RPMI8226 (cell line): ENCODE measurements around the gene BBS7.

Source experiments
- DNase-seq: peaks from one replicate; pipeline ENCODE4 v3.0.0-alpha.2; 2015

BBS7 gene, protein sequence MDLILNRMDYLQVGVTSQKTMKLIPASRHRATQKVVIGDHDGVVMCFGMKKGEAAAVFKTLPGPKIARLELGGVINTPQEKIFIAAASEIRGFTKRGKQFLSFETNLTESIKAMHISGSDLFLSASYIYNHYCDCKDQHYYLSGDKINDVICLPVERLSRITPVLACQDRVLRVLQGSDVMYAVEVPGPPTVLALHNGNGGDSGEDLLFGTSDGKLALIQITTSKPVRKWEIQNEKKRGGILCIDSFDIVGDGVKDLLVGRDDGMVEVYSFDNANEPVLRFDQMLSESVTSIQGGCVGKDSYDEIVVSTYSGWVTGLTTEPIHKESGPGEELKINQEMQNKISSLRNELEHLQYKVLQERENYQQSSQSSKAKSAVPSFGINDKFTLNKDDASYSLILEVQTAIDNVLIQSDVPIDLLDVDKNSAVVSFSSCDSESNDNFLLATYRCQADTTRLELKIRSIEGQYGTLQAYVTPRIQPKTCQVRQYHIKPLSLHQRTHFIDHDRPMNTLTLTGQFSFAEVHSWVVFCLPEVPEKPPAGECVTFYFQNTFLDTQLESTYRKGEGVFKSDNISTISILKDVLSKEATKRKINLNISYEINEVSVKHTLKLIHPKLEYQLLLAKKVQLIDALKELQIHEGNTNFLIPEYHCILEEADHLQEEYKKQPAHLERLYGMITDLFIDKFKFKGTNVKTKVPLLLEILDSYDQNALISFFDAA

DNA sequence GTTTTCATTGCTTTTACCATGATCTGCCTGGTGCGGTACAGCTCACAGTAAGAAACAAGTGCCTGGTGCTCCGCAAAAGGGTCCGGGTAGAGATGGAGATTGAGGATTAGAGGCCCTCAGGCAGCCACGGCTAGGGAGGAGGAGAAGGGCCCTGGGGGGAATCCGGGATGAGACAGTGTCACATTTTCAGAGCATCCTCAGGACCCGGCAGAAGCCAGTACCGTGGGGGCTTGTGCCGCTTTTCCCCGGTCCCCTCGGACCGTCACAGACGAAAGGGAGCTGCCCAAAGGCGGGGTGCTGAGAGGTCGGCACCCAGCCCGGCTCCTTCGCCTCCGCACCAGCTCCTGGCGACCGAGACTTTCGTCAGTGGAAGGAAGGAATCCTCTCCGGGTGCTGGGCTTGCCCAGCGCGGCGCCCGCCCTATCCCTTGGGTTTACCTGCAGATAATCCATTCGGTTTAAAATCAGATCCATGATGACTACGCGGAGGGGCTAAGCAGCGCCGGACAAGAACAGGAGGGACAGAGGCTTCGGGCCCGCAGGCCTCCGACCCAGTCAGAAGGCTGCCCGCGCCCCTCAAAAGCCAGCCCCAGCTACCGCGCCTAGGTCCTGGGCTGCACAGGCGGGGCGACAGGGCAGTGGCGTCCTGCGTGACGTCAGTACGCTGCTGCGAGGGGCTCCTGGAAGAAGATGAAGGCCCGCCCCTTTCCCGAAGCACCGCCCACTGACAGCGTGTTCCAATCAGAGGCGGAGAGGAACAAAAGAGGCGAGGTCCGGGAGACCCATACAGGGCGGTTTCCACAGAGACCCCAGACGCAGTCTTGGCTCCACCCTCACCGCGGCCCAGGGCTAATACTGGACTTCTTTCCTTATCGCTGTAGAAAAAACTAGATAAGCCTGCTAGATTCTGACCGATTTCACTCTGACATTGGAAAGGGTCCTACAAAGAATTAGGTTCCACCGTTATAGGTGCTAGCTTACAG is at the start of gene BBS7:
BBS7 (minus strand) TSS at position 634 of the 982 bp plus-strand sequence; CDS start at position 473, 161 bp downstream.
- DNase-seq: peak; percentile 92

DNA sequence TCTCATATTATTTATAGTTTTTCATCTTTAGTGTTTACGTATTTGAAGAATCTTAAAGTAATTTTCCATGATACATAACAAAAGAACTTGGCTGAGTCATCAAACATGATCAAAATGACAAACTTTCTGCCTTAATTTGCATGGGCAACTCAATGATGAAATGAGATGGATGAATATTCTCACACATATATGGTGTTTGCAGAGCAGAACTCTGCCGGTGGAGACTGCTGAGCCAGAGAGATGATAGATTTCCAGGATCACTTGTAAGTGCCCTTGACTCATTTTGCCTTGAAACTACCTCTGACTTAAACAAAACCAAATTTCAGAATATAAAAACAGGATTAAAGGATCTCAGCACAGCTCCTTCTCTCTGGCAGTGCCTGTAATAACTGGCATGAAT is 43.4 kb upstream of the BBS7 start:
- DNase-seq: no peak

DNA sequence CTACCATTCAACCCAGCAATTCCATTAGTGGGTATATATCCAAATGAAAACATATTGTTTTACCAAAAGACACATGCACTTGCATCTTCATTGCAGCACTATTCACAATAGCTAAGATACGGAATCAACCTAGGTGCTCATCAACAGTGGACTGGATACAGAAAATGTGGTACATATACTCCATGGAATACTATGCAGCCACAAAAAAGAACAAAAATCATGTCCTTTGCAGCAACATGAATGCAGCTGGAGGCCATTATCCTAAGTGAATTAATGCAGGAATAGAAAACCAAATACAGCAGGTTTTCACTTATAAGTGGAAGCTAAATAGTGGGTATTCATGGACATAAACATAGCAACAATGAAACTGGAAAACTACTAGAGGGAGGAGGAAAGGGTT is 38.1 kb upstream of the BBS7 start:
- no peak for DNase-seq

DNA sequence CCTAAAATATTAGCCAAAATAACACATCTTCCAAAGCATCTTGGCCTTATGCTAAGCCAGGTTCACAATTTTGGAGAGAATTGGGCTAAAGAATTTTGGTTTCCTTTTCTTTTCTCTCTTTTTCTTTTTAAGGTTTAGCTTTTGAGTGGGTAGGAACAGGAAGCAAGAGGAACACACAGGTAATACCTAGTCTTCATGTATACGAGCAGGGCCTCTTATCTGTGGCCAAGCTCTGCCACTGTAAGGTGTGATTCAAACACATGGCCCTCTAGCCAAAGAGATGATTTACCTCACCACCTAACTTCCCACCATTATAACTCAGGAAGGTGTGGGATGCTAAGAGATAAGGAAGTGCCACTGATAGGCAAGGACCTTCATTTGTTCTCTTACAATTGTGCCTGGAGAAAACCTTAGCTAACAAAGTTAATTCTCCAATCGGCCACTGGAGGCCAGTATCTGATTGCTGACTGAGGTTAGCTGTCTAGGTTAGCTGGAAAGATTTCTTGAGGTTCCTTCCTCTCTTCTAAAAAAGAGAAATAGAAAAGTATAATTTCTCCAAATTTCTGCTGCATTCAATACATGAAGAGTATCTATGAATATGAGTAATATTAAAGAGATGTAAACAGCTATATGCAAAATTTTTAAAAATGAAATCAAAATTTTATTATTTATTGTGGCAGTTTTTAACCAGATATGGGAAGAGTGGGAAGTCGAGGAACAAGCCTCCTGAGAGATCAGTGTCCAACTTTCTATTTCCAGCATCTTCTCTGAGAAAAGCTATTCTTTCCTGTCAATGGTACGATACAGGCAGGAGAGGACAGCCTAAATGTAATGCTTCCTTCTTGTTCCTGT is 30.1 kb upstream of the BBS7 start:
- peak; percentile 48 for DNase-seq

DNA sequence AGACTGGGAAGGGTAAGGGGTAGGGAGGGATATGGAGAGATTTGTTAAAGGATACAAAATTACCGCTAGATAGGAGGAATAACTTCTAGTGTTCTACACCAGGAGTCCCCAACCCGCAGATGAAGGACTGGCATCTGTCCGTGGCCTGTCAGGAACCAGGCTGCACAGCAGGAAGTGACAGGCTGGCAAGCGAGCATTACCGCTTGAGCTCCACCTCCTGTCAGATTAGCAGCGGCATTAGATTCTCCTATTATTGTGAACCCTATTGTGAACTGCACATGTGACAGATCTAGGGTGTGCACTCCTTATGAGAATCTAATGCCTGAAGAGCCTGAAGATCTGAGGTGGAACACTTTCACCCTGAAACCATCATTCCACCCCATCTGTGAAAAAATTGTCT is 27.9 kb upstream of the BBS7 start:
- DNase-seq: no peak

DNA sequence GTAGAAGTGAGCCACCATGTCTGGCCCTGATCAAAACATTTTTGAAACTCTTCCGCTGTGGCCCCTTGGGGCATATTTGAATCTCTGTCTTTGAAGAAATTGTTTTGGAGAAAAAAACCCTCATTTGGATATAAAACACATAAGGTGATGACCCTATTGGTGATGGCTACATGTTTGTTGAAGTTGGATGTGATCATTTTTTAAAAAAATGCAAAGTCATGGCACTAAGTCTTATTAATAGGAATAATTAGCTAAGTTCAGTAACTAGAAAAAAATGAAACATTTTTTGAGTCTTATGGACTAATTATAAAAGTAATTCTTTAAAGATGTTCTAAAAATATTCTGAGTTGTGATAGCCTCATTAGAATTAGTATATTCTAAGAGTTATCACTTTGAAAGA is 17.9 kb upstream of the BBS7 start:
- DNase-seq: no peak

DNA sequence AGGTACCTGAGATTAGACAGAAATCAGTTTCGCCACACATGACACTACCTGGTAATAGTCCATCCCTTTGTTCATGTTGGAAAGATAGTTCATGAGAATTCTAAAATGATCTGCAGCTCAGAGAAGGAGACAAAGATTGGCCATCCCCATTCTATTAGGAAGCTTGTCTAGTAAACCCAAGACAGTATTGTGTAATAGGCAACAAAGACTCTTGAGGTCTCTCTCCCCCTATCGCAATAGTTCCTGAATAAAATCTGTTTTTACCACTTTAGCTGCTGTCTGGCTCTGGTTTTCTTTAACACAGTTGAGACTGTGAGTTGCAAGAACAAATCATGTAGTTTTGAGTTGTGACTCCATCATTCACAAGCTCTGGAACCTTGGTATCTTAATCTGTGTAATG is 14.8 kb upstream of the BBS7 start:
- no peak for DNase-seq

DNA sequence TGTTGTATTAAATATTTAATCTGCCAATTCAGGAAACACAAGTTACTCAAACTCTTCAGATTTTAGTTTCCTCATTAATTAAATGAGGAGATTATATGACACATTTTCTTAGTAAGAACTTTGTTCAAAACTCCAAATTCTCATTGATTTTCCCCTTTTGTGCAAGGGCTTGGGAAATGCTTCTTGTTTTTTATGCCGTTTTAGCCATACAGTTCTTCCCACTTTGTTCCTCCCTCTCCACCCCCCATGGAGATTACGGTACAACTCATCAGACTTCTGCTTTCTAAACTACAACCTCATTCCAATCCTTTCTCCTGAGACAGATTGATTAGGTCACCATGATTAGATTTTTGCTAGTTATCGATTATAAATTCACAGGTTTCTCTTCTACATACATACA is 10.9 kb upstream of the BBS7 start:
- no peak for DNase-seq

DNA sequence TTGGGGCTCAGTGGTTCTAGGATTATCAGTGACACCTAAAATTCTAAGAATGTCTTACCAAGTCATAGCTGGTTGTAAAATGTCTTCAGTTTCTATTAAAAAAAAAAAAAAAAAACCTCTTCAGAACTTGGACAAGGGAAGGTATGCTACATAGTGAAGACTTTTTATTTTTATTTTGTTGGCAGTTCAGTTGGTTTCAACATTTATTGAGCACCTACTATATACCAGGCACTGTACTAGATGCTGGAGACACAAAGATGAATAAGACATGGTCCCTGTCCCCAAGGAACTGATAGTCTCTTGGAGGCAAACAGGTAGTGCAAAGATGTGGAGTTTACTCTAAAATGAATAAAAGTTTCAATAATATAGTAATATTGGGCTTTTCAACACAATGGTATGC is 8.9 kb upstream of the BBS7 start:
- no peak for DNase-seq

DNA sequence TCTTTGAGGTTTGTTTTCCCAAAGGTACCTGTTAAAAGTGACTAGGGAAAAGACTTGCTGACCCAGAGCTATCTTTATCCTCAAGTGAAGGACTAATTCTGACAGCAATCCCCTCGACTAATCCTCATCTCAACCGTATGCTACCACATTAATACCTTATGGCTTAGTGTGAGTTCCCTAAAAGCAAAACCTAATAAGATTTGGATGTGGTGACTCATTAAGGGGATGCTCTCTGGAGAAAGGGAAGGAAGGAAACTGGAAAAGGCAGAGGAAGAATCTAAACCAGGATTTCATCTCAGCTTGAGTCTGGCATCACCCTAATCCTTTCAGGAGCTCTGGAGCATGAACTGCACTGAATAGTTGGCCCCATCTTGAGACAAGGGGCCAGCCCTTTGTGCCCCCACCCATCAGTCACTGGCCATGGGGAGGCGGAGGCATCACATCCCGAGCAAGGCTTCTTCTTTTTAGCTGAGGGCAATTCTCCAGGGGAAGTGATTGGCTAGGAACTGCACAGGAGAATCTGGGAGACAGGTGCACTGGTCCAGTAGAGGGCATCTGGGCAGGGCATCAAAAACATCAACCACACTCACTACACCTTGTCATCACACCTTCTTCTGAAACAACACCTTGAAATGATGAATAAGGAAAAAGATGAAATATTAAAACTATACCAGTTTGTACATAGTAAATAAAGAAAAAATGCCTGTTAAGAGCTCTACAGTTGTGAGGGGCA is 6.9 kb upstream of the BBS7 start:
- no peak for DNase-seq

DNA sequence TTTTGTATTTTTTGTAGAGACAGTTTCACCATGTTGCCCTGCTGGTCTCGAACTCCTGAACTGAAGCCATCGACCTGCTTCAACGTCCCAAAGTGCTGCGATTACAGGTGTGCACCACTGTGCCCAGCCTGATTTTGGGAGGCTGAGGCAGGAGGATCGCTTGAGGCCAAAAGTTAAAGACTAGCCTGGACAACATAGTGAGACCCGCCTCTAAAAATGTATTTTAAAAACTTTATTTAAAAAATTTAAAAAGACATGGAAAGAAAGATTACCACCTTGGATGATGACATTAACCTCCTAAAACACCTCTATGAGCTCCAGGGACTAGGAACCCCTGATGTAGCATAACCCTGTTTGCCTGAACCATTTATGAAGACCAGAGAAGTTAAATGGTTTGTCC is 5.8 kb upstream of the BBS7 start:
- no peak for DNase-seq

DNA sequence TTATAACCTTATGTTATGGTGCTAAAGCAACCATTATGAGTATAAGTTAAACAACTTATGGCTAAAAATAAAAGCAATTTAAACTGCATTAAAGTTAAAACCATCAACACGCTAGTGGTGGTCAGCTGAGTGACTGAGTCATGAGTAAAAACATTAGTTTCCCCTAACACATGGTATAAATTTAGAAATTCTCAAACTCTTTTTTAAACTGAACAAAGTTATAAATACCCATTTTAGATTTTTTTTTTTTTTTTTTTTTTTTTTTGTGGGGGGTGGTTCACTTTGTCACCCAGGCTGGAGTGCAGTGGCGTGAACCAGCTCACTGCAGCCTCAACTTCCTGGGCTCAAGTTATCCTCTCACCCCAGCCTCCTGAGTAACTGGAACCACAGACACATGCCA is 5.4 kb upstream of the BBS7 start:
- no peak for DNase-seq

DNA sequence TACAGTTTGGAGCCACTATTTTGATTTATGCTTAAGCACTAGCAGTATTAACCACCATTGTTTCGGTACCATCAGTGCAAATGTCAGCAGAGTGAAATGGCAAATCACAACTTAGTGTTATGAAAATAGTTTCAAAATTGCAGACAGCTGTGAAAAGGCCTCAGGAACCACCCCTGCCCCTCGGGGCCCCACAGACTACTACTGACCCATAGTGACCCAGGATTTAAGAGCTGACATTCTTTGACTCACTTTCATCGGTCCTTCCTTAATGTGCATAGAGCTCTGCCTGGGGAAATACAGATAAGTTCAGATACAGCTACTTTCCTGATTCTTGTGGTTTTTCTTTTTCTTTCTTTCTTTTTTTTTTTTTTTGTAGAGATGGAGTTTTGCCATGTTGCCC is 3.3 kb upstream of the BBS7 start:
- DNase-seq: no peak

DNA sequence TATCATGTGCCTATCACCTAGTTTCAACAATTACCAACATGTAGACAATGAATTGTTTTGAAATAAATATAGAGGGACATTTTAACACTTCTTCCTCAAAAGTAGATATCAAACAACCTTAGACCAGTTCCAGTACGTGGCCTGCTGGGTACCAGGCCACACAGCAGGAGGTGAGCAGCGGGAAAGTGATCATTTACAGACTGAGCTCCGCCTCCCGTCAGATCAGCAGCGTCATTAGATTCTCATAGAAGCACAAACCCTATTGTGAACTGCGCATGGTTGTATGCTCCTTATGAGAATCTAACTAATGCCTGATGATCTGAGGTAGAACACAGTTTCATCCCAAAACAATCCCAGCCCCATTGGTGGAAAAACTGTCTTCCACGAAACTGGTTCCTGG is 6.5 kb downstream of the BBS7 start:
- DNase-seq: no peak

DNA sequence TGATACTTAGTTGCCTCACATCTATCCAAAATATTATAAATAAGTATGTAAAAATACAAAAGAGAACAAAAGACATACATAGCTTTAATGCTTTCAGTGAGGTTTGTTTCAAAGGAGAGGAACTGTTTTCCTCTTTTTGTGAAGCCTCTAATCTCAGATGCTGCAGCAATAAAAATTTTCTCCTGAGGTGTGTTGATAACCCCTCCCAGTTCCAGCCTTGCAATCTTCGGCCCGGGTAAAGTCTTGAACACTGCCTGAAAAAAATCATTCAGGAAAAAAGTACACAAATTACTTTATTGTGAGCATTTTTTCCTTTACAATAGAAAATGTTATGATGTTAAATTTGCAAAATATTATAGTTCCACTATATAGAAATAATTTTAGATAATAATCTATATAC is 8.8 kb downstream of the BBS7 start:
- no peak for DNase-seq

DNA sequence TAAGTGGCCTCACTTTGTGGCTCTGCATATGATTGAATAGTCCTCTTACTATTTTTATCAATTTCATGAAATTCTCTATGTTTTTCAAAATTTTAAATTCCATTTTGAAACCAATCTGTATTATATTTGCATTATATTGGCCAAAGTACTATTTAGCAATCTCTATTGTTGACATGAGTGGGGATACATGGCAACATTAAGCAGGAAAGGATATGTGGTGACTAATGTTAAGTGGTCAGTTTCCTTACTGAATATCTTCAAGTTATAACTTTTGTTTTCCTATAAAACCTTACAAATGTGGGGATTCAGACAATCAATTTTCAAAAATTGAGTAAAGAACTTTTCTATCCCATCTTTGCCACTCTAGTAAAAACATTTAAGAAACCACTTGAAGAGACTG is 10.2 kb downstream of the BBS7 start:
- no peak for DNase-seq

DNA sequence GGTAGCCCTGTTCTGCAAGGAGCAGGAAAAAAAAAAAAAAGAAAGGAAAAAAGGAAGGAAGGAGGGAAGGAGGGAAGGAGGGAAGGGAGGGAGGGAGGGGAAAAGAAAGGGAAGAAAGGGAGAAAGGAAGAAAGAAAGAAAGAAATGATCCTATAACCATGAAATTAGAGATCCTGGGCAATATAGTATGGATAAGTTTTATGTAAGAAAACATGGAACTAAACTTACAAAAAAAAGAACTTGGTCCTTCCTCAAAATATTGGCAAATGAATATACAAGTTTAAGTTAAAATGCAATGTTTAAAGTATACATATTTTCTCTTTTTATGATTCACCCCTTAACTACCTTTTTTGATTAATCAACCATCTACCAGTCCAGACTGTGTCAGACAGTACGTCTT is 18.9 kb downstream of the BBS7 start:
- no peak for DNase-seq

DNA sequence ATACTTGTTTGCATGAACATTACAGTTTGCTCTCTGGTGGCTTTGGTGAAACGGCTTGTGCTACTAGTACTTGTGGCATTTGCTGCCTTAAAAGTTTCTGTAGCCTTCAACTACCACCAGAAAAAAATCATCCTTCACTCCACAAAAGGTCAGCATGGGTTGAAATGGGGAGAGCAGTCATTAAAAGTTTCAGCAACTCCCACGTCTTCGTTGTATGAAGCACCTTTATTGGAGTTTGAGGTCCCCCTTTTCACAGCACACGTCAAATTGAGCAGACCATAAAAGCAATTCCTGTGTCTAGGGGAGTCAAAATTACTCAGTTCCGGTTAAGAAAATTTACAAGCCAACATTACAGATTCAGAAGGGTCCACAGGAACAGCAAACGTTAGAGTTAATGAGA is 23.6 kb downstream of the BBS7 start:
- no peak for DNase-seq

DNA sequence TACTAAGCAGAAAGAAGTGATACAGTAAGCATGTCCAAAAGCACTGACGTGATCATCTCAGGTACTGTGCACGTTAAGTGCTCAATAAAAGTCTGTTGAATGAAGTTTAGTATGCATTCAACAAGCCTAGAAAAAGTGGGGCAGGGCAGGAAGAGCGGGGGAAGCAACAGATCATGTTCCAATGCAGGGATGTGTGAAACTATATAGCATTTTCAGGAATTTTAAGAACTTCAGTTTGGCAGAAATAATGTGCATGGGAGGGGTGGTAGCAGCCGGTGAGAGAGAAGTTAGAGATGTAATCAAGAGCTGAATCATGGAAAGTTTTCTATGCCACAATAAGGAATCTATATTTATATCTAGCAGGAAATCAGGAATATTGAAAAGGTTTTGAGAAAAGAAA is 27.4 kb downstream of the BBS7 start:
- DNase-seq: no peak

DNA sequence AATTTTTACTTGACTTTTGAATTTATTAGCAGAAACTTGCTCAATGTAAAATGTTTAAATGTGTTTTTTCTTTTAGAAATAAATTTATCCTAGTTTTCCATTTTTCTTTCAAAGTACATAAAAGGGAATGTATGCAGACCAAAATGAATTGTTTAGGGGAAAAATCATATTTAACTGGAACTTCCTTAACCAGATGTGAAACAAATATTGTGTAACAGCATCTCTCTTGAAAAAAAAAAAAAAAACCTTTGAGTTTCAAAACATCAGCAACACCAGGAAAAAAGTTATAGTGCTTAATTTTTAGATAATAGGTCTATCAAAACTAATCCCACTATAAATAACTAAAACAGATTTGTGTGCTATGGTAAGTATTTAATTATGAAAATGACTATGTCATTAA is 32.1 kb downstream of the BBS7 start:
- DNase-seq: no peak

DNA sequence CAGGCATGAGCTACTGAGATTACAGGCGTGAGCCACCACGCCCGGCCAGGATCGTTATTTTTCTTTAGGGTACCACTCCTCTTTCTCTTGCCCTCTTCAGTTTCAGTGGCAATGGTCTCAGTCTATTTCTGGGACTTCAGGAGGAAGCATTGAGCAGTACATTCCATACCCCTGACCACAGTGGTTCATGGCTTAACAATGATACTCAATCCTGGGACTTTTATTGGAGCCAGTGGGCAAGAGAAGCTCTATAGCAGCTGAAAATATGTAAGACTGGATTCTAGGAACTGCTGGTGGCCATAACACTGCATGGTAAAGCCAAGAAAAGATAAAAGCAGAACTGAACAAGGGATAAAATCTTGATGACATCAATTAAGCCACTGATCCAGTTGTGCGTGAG is 40.8 kb downstream of the BBS7 start:
- DNase-seq: no peak

DNA sequence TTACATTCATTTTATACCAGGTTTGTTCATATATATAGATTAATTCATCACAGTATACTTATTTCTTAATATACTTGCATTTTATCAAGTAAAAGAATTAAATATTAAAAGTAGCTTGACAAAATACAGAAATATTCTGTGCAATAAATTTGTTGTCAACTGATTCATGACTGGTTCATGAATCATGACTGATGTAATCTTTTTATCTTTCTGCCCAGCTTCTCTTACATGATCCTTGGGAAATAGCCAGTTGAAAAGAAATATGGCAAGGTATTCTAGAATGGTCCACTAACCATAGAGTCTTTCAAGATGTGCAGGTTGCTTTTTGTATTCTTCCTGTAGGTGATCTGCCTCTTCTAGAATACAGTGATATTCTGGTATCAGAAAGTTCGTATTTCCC is 42.4 kb downstream of the BBS7 start:
- DNase-seq: no peak
